Measurements from ENCODE around the gene FSTL4.

FSTL4 gene

DNA sequence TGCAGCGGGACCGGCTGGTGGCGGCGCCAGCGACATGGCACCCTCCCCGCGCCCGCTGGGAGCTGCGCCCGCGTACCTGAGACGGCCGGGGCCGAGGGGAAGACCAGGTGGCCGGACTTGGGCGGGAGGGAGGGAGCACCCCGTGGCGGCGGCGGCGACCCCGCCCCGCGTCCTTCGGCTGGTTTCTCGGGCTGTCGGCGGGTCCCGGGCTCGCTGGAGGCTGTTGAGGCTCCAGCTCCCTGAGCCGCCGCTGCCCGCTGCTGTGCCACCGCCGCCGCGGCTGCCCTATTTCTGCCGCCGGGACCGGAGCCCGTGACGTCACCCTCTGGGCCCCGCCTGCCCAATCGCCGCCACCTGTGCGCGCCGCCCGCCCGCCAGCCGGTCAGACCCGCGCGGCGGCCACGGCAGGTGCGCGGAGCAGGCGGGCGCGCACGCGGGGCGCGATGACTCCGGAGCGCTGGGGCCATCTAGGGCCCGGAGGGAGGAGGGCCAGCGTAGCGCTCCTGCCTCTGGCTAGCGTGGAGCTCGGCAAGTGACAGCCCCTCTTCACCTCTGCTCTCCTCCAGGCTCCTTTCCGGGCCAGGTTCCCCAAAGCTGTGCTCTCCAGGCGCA lies at the start of gene FSTL4:
Gene FSTL4, minus strand, starts transcription at position 293 of the 612 bp plus-strand sequence.
- Histone ChIP-seq H4K20me1 (ENCODE audit: insufficient read depth, low read length) (no peaks in the 10 kb centered on the region), H3K4me2 (ENCODE audit: insufficient read depth, low read length) (no peak within 1 kb of the TSS), H3K79me2 (ENCODE audit: insufficient read depth, low read length) (no peaks in the 10 kb centered on the region), H2AFZ (ENCODE audit: low read depth, low read length) (no peak within 1 kb of the TSS), H3K27me3 (ENCODE audit: insufficient read depth, low read length, poor library complexity) (peaks cover 5% of the 10 kb centered on the region), H3K4me3 (ENCODE audit: low read depth in 1 of 2, low read length in 2 of 2) (no peak within 1 kb of the TSS), H3K27ac (ENCODE audit: low read length) (no peak within 1 kb of the TSS), H3K36me3 (ENCODE audit: insufficient read depth, low read length) (no peaks in the 10 kb centered on the region), H3K9me3 (ENCODE audit: insufficient read depth, low read length, severe bottlenecking) (no peaks in the 10 kb centered on the region), H3K4me1 (ENCODE audit: insufficient read depth, low read length) (no peaks in the 10 kb centered on the region), H3K9ac (ENCODE audit: low read depth, low read length) (no peak within 1 kb of the TSS)
- ATAC-seq (ENCODE audit: insufficient read depth, low read depth) (no peak), DNase-seq (no peak)
- TF ChIP-seq EZH2 (IDR thresholded peaks at IDR 0.05; ENCODE audit: borderline replicate concordance, low read depth, low read length, severe bottlenecking), result no peak
- TF ChIP-seq, protein P1, sequence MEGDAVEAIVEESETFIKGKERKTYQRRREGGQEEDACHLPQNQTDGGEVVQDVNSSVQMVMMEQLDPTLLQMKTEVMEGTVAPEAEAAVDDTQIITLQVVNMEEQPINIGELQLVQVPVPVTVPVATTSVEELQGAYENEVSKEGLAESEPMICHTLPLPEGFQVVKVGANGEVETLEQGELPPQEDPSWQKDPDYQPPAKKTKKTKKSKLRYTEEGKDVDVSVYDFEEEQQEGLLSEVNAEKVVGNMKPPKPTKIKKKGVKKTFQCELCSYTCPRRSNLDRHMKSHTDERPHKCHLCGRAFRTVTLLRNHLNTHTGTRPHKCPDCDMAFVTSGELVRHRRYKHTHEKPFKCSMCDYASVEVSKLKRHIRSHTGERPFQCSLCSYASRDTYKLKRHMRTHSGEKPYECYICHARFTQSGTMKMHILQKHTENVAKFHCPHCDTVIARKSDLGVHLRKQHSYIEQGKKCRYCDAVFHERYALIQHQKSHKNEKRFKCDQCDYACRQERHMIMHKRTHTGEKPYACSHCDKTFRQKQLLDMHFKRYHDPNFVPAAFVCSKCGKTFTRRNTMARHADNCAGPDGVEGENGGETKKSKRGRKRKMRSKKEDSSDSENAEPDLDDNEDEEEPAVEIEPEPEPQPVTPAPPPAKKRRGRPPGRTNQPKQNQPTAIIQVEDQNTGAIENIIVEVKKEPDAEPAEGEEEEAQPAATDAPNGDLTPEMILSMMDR (IDR thresholded peaks at IDR 0.05; ENCODE audit: borderline replicate concordance, extremely low read depth, low read length, poor library complexity, severe bottlenecking), result no peak

DNA sequence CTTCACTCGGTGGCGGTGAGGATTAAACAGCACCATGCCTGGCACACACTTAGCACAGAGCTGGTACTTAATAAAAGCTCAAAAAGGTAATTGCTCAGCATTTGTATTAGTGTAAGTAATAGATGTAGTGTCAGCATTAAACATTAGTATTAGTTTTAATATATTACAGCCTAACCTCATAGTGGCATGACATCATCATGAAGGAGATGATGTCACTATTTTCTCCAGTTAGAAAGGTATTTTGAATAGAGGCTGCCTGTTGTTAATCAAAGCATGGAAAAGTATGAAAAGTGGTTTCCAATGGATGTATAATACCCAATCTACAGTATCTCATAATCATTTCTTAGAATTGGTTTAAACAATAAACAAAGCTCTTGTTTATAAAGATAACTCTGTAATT lies 49.0 kb upstream of the FSTL4 start:
- H3K27me3 ChIP-seq (ENCODE audit: insufficient read depth, low read length, poor library complexity), result peaks cover 9% of the 10 kb centered on the region
- H3K36me3 ChIP-seq (ENCODE audit: insufficient read depth, low read length), result no peaks in the 10 kb centered on the region
- H3K9me3 ChIP-seq (ENCODE audit: insufficient read depth, low read length, severe bottlenecking), result no peaks in the 10 kb centered on the region
- ATAC-seq (ENCODE audit: insufficient read depth, low read depth), result no peak
- H3K79me2 ChIP-seq (ENCODE audit: insufficient read depth, low read length), result no peaks in the 10 kb centered on the region
- no peak for DNase-seq
- H3K4me2 ChIP-seq (ENCODE audit: insufficient read depth, low read length), result no peak overlapping the region
- H2AFZ ChIP-seq (ENCODE audit: low read depth, low read length), result no peak overlapping the region
- no peaks in the 10 kb centered on the region for H4K20me1 ChIP-seq (ENCODE audit: insufficient read depth, low read length)
- no peak overlapping the region for H3K27ac ChIP-seq (ENCODE audit: low read length)
- no peak overlapping the region for H3K4me3 ChIP-seq (ENCODE audit: low read depth in 1 of 2, low read length in 2 of 2)
- no peaks in the 10 kb centered on the region for H3K4me1 ChIP-seq (ENCODE audit: insufficient read depth, low read length)
- TF ChIP-seq, protein P1 (IDR thresholded peaks at IDR 0.05; ENCODE audit: borderline replicate concordance, extremely low read depth, low read length, poor library complexity, severe bottlenecking), result no peak
- no peak for TF ChIP-seq EZH2 (IDR thresholded peaks at IDR 0.05; ENCODE audit: borderline replicate concordance, low read depth, low read length, severe bottlenecking)
- no peak overlapping the region for H3K9ac ChIP-seq (ENCODE audit: low read depth, low read length)

DNA sequence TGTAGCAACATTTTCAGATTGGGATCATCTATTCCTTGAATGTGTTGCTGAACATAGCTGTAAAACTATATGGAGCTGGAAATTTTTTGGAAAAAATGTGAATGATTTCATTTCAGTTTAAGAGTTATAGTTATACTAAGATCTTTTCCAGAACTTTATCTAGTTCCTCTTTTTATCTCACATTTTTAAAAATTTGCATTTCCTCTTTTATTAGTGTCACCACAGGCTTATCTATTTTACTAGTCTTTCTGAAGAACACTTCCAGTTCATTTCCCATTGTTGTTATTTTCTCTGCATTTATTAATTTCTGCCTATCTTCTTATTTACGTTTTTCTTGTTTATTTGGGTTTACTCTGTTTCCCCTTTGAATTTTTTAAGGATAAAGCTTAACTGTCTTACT lies 46.0 kb upstream of the FSTL4 start:
- Histone ChIP-seq H3K27ac (ENCODE audit: low read length) (no peak overlapping the region), H3K4me3 (ENCODE audit: low read depth in 1 of 2, low read length in 2 of 2) (no peak overlapping the region), H2AFZ (ENCODE audit: low read depth, low read length) (no peak overlapping the region), H3K4me2 (ENCODE audit: insufficient read depth, low read length) (no peak overlapping the region), H3K9me3 (ENCODE audit: insufficient read depth, low read length, severe bottlenecking) (no peaks in the 10 kb centered on the region), H3K9ac (ENCODE audit: low read depth, low read length) (no peak overlapping the region), H3K27me3 (ENCODE audit: insufficient read depth, low read length, poor library complexity) (peaks cover 20% of the 10 kb centered on the region), H3K36me3 (ENCODE audit: insufficient read depth, low read length) (no peaks in the 10 kb centered on the region), H4K20me1 (ENCODE audit: insufficient read depth, low read length) (no peaks in the 10 kb centered on the region), H3K4me1 (ENCODE audit: insufficient read depth, low read length) (no peaks in the 10 kb centered on the region), H3K79me2 (ENCODE audit: insufficient read depth, low read length) (no peaks in the 10 kb centered on the region)
- ATAC-seq (ENCODE audit: insufficient read depth, low read depth) (no peak), DNase-seq (no peak)
- TF ChIP-seq, protein P1 (IDR thresholded peaks at IDR 0.05; ENCODE audit: borderline replicate concordance, extremely low read depth, low read length, poor library complexity, severe bottlenecking), result no peak
- no peak for TF ChIP-seq EZH2 (IDR thresholded peaks at IDR 0.05; ENCODE audit: borderline replicate concordance, low read depth, low read length, severe bottlenecking)
